Neural cell (in vitro differentiated cells): ENCODE results near the gene FRMD4A.

Source experiments
- EP300 ChIP-seq: fragments of 450-650 bp; conservative IDR thresholded peaks from 2 replicates; pipeline ENCODE4 v1.6.1; 2014; ENCODE audit warnings: antibody characterized with exemption, mild to moderate bottlenecking, moderate library complexity; ENCODE audit not compliant: poor library complexity, severe bottlenecking
- EZH2 ChIP-seq: fragments of 200-600, 300-800 bp; shearing (Covaris generic), sonication (generic); IDR thresholded peaks from 2 replicates; pipeline ENCODE4 v1.6.1; 2014; ENCODE audit warnings: antibody characterized with exemption, low read length, borderline replicate concordance, mild to moderate bottlenecking; ENCODE audit not compliant: insufficient read depth, poor library complexity, severe bottlenecking
- MXI1 ChIP-seq: fragments of 450-650 bp; conservative IDR thresholded peaks from 2 replicates; pipeline ENCODE4 v1.6.1; 2014; ENCODE audit warnings: antibody characterized with exemption, mild to moderate bottlenecking; ENCODE audit not compliant: poor library complexity, severe bottlenecking
- POLR2AphosphoS5 ChIP-seq: IDR thresholded peaks from 2 replicates; pipeline ENCODE4 v1.6.1; 2012
- TAF1 ChIP-seq: IDR thresholded peaks from 2 replicates; pipeline ENCODE4 v1.6.1; 2012; ENCODE audit warnings: low read depth
- TF ChIP-seq, protein P1 (sequence below): fragments of 450-650 bp; IDR thresholded peaks from 2 replicates; pipeline ENCODE4 v1.5.1; 2014; ENCODE audit warnings: antibody characterized with exemption, mild to moderate bottlenecking, moderate library complexity; ENCODE audit not compliant: poor library complexity, severe bottlenecking
- TF ChIP-seq, protein P2 (sequence below): IDR thresholded peaks from 2 replicates; pipeline ENCODE4 v1.6.1; 2012; ENCODE audit warnings: borderline replicate concordance

- no peak for TF ChIP-seq EP300
- TF ChIP-seq, protein P1, sequence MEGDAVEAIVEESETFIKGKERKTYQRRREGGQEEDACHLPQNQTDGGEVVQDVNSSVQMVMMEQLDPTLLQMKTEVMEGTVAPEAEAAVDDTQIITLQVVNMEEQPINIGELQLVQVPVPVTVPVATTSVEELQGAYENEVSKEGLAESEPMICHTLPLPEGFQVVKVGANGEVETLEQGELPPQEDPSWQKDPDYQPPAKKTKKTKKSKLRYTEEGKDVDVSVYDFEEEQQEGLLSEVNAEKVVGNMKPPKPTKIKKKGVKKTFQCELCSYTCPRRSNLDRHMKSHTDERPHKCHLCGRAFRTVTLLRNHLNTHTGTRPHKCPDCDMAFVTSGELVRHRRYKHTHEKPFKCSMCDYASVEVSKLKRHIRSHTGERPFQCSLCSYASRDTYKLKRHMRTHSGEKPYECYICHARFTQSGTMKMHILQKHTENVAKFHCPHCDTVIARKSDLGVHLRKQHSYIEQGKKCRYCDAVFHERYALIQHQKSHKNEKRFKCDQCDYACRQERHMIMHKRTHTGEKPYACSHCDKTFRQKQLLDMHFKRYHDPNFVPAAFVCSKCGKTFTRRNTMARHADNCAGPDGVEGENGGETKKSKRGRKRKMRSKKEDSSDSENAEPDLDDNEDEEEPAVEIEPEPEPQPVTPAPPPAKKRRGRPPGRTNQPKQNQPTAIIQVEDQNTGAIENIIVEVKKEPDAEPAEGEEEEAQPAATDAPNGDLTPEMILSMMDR = no peak
- TF ChIP-seq, protein P2, sequence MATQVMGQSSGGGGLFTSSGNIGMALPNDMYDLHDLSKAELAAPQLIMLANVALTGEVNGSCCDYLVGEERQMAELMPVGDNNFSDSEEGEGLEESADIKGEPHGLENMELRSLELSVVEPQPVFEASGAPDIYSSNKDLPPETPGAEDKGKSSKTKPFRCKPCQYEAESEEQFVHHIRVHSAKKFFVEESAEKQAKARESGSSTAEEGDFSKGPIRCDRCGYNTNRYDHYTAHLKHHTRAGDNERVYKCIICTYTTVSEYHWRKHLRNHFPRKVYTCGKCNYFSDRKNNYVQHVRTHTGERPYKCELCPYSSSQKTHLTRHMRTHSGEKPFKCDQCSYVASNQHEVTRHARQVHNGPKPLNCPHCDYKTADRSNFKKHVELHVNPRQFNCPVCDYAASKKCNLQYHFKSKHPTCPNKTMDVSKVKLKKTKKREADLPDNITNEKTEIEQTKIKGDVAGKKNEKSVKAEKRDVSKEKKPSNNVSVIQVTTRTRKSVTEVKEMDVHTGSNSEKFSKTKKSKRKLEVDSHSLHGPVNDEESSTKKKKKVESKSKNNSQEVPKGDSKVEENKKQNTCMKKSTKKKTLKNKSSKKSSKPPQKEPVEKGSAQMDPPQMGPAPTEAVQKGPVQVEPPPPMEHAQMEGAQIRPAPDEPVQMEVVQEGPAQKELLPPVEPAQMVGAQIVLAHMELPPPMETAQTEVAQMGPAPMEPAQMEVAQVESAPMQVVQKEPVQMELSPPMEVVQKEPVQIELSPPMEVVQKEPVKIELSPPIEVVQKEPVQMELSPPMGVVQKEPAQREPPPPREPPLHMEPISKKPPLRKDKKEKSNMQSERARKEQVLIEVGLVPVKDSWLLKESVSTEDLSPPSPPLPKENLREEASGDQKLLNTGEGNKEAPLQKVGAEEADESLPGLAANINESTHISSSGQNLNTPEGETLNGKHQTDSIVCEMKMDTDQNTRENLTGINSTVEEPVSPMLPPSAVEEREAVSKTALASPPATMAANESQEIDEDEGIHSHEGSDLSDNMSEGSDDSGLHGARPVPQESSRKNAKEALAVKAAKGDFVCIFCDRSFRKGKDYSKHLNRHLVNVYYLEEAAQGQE = no peak
- no peak for TF ChIP-seq TAF1
- TF ChIP-seq POLR2AphosphoS5 = no peak
- no peak for TF ChIP-seq MXI1
- TF ChIP-seq EZH2 = no peak
Measured at GRCh38 chr10:14022052-14022451, 308.7 kb downstream of the FRMD4A start.
